Measurements from ENCODE around the gene CHL1.

Gene CHL1

DNA sequence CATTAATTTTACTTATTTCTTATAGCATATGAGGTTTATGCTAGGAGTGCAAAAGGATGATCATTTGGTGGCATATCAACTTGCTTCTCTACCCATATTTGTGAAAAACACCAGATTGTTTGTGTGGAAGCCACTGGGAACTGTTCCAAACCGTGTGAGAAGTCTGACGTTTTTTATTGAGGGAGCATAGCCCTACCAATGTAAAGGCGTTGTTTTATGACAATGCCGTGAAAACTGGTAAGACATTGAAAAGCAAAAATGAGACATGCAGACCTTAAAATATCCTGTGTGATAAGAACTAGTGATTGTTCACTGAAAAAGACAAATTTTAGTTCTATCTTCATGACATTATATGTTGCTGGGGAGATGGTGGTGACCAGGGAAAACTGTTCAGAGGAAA is 87.8 kb downstream of the CHL1 start:
- no peak for DNase-seq (ENCODE audit: low read depth in 2 of 2)

DNA sequence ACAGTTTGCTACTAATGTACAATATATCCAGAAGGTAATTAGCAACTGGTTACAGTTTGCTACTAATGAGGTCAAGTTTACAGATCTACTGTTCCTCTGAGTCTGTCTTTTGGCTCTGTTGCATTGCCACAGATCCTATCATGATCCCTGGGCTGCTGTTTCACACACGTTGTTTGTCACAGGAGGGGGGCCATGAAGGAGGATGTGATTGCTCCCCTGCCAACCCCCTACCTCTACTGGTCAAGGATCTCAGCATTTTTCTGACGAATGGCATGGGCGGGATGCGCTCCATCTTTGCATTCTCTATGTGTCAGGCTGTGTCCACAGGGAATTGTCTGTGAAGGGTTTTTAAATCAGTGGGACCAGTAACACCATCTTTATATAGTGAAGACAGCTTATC is 91.9 kb downstream of the CHL1 start:
- no peak for DNase-seq (ENCODE audit: low read depth in 2 of 2)

DNA sequence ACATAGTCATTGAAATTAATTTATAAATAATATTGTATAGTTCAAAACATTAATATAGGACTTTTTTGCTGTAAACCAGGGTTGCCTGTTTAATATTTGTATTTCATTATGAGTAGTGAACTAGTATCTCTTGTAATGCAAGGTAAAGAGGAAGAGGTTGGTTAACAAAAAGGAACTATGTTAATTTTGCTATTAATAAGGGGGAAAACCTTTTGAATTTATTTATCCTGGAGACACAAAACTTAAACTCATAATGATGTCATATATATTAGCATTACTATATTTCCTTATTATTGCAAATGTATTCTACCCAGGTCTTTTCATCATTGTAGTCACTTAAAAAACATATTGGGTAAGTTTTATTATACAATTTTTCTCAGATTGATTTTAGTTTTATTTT is 94.5 kb downstream of the CHL1 start:
- no peak for DNase-seq (ENCODE audit: low read depth in 2 of 2)

DNA sequence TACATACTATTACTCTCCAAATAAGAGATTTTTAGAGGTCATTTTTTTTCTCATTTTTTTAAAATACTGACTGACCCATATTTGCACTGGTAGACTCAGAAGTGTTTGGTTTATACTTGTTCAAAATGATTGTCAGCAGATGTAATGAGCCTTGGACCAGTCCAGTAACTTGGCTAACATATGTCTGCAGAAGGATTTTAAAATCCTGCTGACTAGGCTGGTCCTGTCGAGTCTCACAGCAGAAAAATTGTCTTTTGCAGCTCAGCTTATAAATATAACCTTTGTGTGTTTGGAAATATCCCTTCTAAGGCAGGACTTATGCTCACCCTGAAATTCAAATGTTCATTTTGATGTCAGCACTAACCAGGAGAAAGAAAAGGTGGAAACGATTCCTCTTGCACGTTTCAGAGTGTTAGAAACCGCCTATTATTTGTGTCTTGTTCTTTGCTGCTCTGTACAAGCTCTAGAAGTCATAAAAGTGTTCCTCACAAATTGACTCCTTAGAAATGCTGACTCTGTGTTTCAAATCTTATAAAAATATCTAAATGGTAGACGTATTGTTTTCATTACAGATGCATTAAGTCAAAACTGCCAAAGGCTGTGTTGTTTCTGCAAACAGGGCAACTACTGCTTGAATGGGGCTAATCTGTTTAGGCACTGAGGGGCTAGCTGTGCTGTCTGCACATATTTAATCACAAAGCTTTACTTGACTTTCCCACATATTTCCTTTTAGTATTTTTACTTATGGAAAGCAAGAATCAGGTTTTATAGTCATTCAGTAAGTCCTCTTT is 95.3 kb downstream of the CHL1 start:
- DNase-seq (ENCODE audit: low read depth in 2 of 2), result no peak

DNA sequence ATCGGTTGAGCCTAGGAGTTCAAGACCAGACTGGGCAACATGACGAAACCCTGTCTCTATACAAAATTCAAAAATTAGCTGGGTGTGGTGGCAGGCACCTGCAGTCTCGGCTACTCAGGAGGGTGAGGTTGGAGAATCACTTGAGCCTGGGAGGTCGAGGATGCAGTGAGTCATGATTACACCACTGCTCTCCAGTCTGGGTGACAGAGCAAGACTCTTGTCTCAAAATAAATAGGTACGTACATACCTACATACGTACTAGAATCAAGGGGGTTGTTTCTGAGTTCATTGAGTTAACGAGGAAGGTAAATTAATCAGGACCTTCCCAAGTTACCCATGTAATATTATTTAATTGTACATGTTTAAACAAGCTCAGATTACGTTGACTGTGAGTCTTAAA is 97.5 kb downstream of the CHL1 start:
- DNase-seq (ENCODE audit: low read depth in 2 of 2), result no peak

DNA sequence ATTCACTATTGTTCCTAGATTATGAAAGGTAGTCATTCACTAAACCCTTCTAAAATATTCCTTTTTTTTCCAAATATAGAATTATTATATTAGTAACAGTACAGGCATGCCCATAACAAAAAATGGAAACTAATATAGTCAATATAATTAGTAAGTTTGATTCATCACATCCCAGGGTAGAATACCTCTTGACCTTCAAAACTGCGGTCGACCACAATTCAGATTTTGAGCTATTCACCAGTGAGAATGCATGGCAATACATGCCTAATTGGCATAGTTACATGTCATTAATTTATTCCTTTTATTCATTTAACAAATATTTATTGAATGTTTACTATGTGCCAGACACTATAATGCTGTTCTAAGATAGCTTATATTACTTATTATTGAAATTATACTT is 98.0 kb downstream of the CHL1 start:
- DNase-seq (ENCODE audit: low read depth in 2 of 2), result no peak

DNA sequence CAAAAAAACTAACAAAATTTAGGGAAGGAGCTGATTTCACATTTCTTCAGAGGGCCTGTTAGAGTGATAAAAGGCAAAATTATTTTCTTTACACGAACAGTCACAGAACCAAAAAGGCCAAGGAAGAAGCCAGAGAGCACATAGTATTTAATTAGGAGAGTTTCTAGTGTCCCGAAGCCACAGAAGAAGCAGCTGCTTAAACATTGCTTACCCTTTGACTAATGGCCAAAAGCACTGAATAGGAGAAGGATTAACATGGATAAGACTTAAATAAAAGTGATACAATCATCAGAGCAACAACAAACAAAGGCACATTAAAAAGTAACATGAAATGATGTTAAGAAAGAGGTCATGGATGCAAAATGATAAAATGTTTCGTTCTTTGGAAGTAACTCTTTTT is 98.6 kb downstream of the CHL1 start:
- DNase-seq (ENCODE audit: low read depth in 2 of 2), result no peak

DNA sequence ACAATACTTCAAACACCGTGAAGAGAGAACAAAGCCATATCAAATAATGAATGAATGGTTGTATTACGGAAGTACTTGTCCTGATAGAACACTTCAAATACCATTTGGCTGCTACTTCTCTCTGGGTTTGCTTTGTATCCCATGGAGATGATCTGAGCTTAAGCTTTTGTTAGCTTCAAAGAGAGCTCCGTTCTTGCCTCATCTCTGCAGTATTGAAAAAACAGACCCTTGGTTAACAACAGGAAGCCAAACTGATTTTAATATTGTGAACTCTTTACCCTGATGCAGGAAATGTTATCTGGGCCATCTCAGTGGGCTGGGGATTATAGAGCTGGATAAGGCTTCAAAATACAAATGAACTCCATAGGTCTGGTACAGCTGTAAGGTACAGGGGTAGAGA is 101.0 kb downstream of the CHL1 start:
- DNase-seq (ENCODE audit: low read depth in 2 of 2), result no peak

DNA sequence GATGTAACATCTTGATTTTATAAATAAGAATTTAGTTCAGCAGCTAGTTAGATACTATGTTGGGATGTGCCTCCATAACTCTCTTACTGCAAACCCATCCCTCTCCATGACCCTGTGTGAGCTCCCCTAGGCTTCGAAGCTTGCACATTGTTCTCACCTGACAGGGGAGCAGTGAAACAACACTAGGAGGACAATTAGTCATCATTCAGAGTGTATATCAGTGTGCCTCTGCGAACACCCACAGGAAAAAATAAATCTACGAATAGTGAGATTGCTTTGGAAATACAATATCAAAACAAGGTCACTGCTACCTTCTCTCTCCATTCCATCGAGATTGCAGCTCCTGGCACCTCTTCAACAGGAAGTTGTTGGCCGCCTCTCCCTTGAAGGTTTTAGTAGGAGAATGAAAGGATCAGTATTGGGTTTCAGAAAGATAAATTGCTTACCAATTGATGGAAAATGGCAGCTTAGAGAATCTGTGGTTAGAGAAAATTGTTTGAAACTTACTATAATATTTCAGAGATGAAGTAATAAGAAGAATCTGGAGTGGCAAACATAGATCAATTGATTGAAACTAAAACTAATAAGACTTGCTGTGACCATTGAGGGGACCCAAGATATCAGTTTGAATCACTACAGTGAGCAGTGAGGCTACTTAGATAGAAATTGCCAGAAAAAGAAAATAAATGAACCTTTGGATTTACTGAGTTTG is 103.2 kb downstream of the CHL1 start:
- DNase-seq (ENCODE audit: low read depth in 2 of 2), result no peak

DNA sequence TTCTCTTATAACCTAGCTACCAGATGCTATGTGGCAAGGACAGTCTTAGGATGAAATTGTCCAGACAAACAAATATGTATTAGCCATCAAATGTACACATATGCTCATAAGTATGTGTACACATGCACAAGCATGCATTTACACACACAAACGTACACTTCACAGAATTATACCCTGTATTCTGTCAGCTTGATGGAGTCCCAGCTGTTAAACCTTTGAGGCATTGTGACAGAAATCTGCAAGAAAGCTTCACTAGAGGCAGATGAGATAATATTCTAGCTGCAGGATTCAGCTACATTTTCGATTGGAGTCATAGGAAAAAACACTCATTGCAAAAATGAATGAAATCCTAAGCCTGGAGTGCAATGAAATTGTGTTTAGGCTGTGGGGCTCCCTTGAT is 110.6 kb downstream of the CHL1 start:
- no peak for DNase-seq (ENCODE audit: low read depth in 2 of 2)

DNA sequence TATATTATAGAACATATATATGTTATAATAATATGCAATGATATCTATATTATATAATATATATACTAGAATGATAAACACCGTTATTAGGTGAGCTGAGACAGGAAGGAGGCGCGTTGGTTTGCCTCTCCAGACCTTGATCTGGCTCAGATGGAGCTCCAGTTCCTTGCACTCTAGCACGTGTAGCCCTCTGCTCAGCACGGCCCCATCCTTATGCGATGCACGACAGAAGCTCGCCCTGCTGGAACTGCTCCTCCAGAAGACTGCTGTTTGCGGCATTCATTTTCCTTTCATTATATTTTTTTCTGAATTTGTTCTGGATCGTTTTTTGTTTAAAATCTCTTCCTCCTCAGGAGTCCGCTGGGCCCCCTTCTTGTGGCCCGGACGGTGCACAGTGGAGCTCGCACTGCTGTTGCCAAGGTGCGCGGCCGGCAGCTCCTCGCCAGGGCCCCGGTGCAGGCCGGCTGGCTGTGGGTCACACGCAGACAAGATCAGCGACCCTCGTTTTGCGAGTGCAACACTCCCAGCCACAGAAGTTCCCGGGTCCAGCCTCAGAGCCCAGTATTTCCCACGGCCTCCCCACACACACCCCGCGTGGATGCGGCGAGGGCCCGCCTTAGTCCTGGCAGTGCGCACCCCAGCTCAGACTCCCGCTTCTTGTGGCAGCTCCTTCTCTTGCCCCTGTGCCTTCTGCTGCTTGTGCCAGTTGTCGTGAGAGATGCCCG is 112.2 kb downstream of the CHL1 start:
- no peak for DNase-seq (ENCODE audit: low read depth in 2 of 2)

DNA sequence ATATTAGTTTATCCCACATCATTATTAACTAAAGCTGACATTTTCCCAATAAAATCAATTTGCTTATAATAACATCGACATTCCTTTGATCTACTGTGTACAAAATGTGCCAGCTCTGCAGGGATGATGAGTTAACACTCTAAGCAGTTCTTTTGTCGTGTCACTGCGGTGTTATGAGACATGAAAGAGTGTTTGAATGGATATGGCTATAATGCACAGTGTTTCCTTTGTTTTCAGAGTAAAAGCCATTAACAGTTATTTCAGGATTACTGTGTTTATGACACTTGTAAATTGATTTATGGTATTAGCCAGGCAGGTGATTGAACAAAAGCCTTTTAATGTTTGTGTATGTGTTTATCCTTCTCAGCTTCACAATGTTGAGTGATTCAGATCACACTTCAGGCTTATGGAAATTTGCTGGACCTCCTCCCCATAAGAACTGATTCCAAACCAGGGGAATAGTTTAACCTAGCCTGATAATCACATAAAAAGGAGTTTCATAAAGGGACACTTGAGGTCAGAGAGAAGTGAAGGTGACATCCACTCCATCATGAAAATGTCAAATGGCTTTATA is 115.7 kb downstream of the CHL1 start:
- no peak for DNase-seq (ENCODE audit: low read depth in 2 of 2)

DNA sequence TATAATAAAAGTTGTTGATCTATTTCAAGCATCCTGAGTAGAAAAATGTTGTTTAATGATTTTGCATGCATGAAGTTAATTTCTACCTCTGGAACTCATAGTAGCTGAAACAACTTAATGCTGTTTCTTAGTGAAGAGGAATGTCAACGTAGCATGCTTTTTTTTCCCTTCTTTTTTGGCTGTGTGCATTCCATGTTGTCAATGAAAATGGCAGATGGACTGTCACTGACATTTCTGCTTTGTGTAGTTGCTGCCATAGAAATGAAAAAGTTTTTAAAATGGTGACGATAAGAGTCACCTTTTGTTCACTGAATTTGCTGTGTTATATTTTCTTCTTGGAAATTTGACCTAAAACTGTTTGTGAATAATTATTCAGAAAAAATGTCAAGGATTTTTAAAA is 116.3 kb downstream of the CHL1 start:
- no peak for DNase-seq (ENCODE audit: low read depth in 2 of 2)

DNA sequence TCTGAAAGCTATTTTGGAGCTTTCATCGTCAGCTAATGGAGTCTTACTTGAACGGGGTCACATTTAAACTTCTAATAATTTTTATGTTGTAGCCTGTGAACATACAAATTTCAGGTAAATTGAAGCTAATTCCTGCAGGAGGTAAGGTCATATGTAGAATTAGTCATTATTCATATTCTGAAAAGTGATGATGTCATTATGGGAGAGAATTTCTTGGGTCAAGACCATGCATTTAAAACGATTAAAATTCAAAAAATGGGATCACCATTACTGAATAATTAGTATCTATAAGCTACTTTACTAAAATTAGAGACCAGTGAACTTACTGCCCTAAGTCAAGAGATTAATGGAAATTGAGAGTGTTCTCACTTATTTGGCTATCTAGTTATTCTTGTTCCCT is 120.4 kb downstream of the CHL1 start:
- no peak for DNase-seq (ENCODE audit: low read depth in 2 of 2)

DNA sequence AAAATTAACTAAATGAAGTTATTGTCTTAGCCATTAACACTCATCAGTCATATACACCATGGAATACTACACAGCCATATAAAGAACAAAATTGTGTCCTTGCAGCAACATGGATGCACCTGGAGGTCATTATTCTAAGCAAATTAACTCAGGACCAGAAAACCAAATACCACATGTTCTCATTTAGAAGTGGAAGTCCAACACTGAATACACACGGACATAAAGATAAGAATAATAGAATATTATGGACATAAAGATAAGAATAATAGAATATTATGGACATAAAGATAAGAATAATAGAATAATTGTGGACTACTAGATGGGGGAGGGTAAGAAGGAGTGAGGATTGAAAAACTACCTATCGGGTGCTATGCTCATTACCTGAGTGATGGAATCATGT is 122.3 kb downstream of the CHL1 start:
- no peak for DNase-seq (ENCODE audit: low read depth in 2 of 2)

DNA sequence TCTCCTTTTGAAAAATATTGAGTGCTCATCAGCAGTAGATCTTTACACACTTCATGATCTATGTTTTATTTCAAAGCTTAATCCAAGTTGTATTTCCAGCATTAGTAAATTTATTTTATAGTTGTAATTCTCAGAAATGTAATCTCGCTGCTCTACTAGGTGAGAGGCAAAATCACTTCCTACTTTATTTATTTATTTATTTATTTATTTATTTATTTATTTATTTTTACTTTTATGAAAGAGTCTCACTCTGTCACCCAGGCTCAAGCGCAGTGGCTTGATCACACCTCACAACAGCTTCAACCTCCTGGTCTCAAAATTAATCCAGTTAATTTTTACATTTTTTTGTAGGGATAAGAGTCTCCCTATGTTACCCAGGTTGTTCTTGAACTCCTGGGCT is 127.9 kb downstream of the CHL1 start:
- no peak for DNase-seq (ENCODE audit: low read depth in 2 of 2)

DNA sequence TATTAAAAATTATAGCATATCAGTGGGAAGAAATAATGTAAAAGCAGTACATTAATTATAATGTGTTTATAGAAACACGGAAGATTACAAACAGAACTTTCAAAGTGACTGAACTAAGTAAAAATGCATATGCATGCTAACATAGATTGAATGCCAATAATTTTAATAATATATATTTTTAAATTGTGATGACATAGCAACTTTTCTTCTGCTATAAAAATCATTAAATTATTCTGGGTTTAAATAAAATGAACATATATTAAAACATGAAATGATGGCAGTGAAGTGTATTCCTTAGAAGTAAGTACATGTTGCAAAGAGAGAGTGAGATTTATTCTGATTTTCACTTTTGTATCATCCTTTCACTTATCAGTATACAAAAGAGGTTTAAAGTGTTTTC is 128.9 kb downstream of the CHL1 start:
- DNase-seq (ENCODE audit: low read depth in 2 of 2), result no peak

DNA sequence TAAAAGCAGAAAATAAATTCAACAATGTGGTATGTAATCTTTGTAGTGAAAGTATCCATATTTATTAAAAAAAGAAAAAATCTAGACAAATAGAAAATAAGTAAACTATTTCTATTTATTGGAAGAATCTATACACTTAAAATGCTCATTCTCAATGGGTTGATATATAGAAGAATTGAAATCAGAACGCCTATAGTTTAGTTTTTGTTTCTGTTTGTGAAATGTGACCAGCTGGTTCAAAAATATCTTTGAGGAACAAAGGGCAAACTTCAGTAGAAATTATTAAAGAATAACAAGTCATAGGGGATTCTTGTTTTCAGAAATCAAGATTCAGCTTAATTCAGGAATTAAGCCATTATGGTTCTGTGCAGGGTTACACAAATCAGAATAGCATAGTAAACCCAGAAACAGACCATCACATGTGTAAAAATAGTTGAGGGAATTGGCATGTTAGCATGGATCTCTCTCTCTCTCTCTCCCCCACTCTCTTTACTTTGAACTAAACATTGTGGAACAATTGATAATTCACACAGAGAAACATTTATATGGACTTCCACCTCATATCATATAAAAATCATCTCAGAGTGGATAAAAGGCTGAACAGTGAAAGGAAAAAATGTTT is 134.0 kb downstream of the CHL1 start:
- DNase-seq (ENCODE audit: low read depth in 2 of 2), result no peak

DNA sequence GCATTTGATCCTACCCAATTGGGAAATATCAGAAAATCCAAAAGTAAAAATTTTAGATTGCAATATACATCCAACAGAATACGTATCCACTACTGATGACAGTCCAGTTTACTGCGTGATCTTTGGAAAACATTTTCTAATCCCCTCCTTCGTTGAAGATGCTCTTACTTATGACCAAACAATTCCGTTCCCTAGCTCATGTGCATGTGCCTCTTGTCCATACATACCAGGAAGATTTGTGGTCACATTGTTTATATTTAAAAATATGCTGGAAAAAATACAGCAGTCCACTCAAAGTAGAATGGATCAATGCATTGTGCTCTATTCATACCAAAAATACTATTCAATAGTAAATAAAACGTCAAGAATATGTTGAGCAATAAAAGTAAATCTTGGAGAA is 135.3 kb downstream of the CHL1 start:
- no peak for DNase-seq (ENCODE audit: low read depth in 2 of 2)

DNA sequence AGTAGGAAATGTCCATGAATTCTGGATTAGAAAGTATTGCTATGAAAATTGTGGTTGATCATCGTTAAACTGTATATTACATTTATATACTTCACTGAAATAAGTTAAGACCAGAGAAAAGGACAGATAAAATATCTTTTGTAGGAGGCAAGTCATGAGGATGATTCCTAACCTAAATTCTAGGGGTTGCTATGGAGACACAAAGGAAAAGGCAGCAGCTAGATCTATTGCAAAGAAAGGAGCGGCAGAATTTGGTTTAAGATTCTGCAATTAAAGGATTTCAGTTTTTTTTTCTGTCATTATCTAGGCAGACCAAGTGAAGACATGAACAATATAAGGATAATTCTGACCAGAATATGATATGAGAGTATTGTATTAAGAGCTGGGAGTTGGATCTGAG is 136.1 kb downstream of the CHL1 start:
- DNase-seq (ENCODE audit: low read depth in 2 of 2), result no peak

DNA sequence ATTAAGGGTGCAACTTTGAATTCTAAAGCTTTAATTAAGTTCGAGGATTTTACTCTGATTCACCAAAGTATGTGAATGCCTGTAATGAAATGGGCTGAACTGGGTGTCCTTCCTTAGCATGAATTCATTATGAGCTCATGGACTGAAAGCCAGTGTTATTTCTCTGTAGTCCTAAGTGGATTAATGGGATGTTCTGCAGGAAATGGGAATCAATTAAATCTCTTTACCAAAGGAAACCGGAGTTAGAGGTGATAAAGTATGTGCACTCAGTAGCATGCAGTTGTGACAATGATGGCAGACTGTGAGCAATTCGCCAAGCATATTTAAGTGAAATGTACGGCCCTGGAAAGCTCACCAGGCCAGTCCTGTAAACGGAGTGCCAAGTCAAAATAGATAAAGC is 138.7 kb downstream of the CHL1 start:
- no peak for DNase-seq (ENCODE audit: low read depth in 2 of 2)

DNA sequence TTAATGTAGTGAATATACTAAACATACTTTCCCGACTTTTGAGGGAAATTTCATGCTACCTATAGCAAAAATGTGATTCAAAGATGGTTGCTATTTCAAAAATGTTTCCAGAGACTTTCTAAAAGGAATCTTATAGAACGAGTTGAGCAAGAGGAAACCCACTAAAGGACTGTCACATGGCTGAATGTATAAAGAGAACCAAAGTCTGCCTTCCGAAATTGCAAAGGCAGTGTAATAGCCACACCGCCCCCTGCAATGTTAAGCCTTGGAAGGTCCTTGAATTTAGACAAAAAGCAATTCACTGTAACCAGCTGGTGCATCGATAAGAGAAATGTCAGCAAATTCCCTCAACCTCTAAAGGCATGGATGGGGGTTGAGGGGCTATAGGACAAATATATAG is 142.8 kb downstream of the CHL1 start:
- no peak for DNase-seq (ENCODE audit: low read depth in 2 of 2)
